HepG2 (cell line): ENCODE results near the gene ESRRB.

ENCODE experiments used
- BHLHE40 ChIP-seq: IDR thresholded peaks from 2 replicates; pipeline ENCODE4 v1.6.1; 2011; ENCODE audit warnings: low read length, improper control_type of control experiment
- CC2D1A ChIP-seq: sonication (generic); formaldehyde crosslinking; IDR thresholded peaks from 2 replicates; pipeline ENCODE4 v1.8.1; 2023; ENCODE audit warnings: mild to moderate bottlenecking, missing genetic modification reagents
- HNF4G ChIP-seq, 2 experiments: sonication (generic) in 1 of 2; formaldehyde crosslinking in 1 of 2; IDR thresholded peaks; 2 replicates each; pipeline versions ENCODE4 v1.4.0 to v1.6.1; 2011 to 2020; ENCODE audit warnings: borderline replicate concordance in 2 of 2, low read depth in 2 of 2, mild to moderate bottlenecking in 2 of 2, low read length in 1 of 2, missing genetic modification reagents in 1 of 2, moderate library complexity in 1 of 2
- MATR3 ChIP-seq: sonication (generic); formaldehyde crosslinking; IDR thresholded peaks from 2 replicates; pipeline ENCODE4 v1.4.0; 2020; ENCODE audit warnings: missing genetic modification reagents
- MIXL1 ChIP-seq: IDR thresholded peaks from 2 replicates; pipeline ENCODE4 v1.6.1; 2016
- NR1H2 ChIP-seq: sonication (generic); formaldehyde crosslinking; IDR thresholded peaks from 2 replicates; pipeline ENCODE4 v1.8.1; 2022; ENCODE audit warnings: low read depth, missing genetic modification reagents, borderline replicate concordance
- POLR2AphosphoS5 ChIP-seq: IDR thresholded peaks from 2 replicates; pipeline ENCODE4 v1.6.1; 2012; ENCODE audit warnings: low read depth, low read length
- TBP ChIP-seq: sonication (generic); formaldehyde crosslinking; IDR thresholded peaks from 2 replicates; pipeline ENCODE4 v1.5.0; 2020; ENCODE audit warnings: missing genetic modification reagents
- ZKSCAN8 ChIP-seq: IDR thresholded peaks from 2 replicates; pipeline ENCODE4 v1.6.1; 2016; ENCODE audit warnings: borderline replicate concordance, missing genetic modification reagents, missing compliant biosample characterization
- ZNF484 ChIP-seq: sonication (generic); formaldehyde crosslinking; IDR thresholded peaks from 2 replicates; pipeline ENCODE4 v1.5.1; 2020; ENCODE audit warnings: mild to moderate bottlenecking, low read depth, missing genetic modification reagents, borderline replicate concordance
- ZSCAN9 ChIP-seq: IDR thresholded peaks from 2 replicates; pipeline ENCODE4 v1.6.1; 2016; ENCODE audit warnings: borderline replicate concordance
- TF ChIP-seq, protein P1 (sequence below): sonication (generic); formaldehyde crosslinking; IDR thresholded peaks from 2 replicates; pipeline ENCODE4 v1.5.0; 2020; ENCODE audit warnings: mild to moderate bottlenecking, missing genetic modification reagents, moderate library complexity
- TF ChIP-seq, protein P2 (sequence below), 2 experiments: IDR thresholded peaks; 2 replicates each; pipeline ENCODE4 v1.6.1; 2011 to 2012; ENCODE audit warnings: low read length in 2 of 2, borderline replicate concordance in 1 of 2, low read depth in 1 of 2, mild to moderate bottlenecking in 1 of 2, moderate library complexity in 1 of 2

- TF ChIP-seq ZSCAN9 (CRISPR knock-in tag) (no peak), ZKSCAN8 (CRISPR knock-in tag) (no peak), MATR3 (no peak), HNF4G (IDR thresholded peaks at IDR 0.05; ENCODE audit: borderline replicate concordance, low read depth, low read length) (no peak), HNF4G (CRISPR knock-in tag; IDR thresholded peaks at IDR 0.05; ENCODE audit: borderline replicate concordance, low read depth) (no peak), TBP (CRISPR knock-in tag) (no peak), CC2D1A (no peak), MIXL1 (CRISPR knock-in tag) (no peak), POLR2AphosphoS5 (no peak), BHLHE40 (no peak), ZNF484 (CRISPR knock-in tag) (no peak), NR1H2 (CRISPR knock-in tag) (no peak)
- TF ChIP-seq, protein P1, sequence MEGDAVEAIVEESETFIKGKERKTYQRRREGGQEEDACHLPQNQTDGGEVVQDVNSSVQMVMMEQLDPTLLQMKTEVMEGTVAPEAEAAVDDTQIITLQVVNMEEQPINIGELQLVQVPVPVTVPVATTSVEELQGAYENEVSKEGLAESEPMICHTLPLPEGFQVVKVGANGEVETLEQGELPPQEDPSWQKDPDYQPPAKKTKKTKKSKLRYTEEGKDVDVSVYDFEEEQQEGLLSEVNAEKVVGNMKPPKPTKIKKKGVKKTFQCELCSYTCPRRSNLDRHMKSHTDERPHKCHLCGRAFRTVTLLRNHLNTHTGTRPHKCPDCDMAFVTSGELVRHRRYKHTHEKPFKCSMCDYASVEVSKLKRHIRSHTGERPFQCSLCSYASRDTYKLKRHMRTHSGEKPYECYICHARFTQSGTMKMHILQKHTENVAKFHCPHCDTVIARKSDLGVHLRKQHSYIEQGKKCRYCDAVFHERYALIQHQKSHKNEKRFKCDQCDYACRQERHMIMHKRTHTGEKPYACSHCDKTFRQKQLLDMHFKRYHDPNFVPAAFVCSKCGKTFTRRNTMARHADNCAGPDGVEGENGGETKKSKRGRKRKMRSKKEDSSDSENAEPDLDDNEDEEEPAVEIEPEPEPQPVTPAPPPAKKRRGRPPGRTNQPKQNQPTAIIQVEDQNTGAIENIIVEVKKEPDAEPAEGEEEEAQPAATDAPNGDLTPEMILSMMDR = no peak
- TF ChIP-seq, protein P2, sequence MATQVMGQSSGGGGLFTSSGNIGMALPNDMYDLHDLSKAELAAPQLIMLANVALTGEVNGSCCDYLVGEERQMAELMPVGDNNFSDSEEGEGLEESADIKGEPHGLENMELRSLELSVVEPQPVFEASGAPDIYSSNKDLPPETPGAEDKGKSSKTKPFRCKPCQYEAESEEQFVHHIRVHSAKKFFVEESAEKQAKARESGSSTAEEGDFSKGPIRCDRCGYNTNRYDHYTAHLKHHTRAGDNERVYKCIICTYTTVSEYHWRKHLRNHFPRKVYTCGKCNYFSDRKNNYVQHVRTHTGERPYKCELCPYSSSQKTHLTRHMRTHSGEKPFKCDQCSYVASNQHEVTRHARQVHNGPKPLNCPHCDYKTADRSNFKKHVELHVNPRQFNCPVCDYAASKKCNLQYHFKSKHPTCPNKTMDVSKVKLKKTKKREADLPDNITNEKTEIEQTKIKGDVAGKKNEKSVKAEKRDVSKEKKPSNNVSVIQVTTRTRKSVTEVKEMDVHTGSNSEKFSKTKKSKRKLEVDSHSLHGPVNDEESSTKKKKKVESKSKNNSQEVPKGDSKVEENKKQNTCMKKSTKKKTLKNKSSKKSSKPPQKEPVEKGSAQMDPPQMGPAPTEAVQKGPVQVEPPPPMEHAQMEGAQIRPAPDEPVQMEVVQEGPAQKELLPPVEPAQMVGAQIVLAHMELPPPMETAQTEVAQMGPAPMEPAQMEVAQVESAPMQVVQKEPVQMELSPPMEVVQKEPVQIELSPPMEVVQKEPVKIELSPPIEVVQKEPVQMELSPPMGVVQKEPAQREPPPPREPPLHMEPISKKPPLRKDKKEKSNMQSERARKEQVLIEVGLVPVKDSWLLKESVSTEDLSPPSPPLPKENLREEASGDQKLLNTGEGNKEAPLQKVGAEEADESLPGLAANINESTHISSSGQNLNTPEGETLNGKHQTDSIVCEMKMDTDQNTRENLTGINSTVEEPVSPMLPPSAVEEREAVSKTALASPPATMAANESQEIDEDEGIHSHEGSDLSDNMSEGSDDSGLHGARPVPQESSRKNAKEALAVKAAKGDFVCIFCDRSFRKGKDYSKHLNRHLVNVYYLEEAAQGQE (IDR thresholded peaks at IDR 0.05; ENCODE audit: borderline replicate concordance in 1 of 2, low read depth in 1 of 2, low read length in 2 of 2) = no peak
Observed at GRCh38 chr14:76431538-76431937, 55.6 kb downstream of the ESRRB start.
